ENCODE results near the gene CFD.
"Not testable (repeated sequence)": the region's sequence is repeated elsewhere in the genome, so short reads cannot be mapped to it uniquely, and the experiment has no call there.

The CFD gene

DNA sequence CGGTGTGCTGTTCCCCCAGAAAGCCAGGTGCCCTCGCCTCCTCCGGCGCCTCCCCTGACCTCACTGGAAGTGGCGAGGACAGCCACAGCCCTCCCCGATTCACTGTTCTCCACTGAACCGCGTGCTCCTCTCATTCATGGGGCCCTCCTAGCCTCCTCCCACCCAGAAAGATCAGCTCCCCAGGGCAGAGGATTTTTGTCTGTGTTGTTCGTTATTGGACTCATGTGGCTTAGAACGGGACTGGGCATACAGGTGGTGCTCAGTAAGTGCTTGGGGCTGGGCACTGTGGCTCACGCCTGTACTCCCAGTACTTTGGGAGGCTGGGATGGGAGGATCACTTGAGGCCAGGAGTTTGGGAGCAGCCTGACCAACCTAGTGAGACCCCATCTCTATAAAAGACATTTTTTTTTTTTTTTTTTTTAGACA, 14.9 kb upstream of the CFD start:
- no peak overlapping the region for H3K4me3 ChIP-seq (ENCODE audit: low read length in 2 of 2)
- H3K9ac ChIP-seq (ENCODE audit: low read length in 2 of 2): no peak overlapping the region
- H3K4me1 ChIP-seq (ENCODE audit: control insufficient read depth, insufficient read depth, low read length): peaks cover 17% of the 10 kb centered on the region
- H3K9me3 ChIP-seq (ENCODE audit: control insufficient read depth in 2 of 2, low read length in 2 of 2): no peaks in the 10 kb centered on the region
- H3K27ac ChIP-seq (ENCODE audit: low read length): no peak overlapping the region
- H3K27me3 ChIP-seq (ENCODE audit: control insufficient read depth in 1 of 2, insufficient read depth in 2 of 2, low read length in 2 of 2): peaks cover 27 to 34% of the 10 kb centered on the region in 2 donors
- no peaks in the 10 kb centered on the region for H3K36me3 ChIP-seq (ENCODE audit: control insufficient read depth in 2 of 2, insufficient read depth in 2 of 2, low read length in 2 of 2)

DNA sequence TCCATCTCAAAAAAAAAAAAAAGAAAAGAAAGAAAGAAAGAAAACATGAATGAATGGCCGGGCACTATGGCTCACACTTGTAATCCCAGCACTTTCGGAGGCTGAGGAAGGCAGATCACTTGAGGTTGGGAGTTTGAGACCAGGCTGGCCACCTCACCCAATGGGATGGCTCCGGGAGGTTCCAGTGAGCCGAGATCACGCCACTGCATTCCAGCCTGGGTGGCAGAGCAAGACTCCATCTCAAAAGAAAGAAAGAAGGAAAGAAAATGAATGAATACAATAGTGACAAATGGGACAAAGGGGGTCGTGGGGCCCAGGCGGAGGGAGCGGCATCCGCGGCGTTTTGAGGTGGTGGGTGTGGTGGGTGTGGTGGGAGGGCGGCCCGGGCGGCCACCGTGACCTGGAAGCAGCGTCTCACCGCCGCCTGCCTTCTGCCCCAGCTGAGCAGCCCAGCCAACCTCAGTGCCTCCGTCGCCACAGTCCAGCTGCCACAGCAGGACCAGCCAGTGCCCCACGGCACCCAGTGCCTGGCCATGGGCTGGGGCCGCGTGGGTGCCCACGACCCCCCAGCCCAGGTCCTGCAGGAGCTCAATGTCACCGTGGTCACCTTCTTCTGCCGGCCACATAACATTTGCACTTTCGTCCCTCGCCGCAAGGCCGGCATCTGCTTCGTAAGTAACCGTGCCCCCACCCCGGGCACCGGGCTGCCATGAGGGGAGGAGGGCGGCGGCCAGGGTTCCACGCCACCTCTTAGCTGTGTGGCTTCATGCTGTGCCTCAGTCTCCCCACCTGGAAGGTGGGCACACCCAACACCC, 13.6 kb upstream of the CFD start:
- Histone ChIP-seq H3K9ac (ENCODE audit: low read length in 2 of 2) (no peak overlapping the region), H3K9me3 (ENCODE audit: control insufficient read depth in 2 of 2, low read length in 2 of 2) (no peaks in the 10 kb centered on the region), H3K4me3 (ENCODE audit: low read length in 2 of 2) (no peak overlapping the region), H3K27me3 (ENCODE audit: control insufficient read depth in 1 of 2, insufficient read depth in 2 of 2, low read length in 2 of 2) (peaks cover 24 to 28% of the 10 kb centered on the region in 2 donors), H3K36me3 (ENCODE audit: control insufficient read depth in 2 of 2, insufficient read depth in 2 of 2, low read length in 2 of 2) (no peaks in the 10 kb centered on the region), H3K4me1 (ENCODE audit: control insufficient read depth, insufficient read depth, low read length) (peaks cover 25% of the 10 kb centered on the region), H3K27ac (ENCODE audit: low read length) (no peak overlapping the region)

DNA sequence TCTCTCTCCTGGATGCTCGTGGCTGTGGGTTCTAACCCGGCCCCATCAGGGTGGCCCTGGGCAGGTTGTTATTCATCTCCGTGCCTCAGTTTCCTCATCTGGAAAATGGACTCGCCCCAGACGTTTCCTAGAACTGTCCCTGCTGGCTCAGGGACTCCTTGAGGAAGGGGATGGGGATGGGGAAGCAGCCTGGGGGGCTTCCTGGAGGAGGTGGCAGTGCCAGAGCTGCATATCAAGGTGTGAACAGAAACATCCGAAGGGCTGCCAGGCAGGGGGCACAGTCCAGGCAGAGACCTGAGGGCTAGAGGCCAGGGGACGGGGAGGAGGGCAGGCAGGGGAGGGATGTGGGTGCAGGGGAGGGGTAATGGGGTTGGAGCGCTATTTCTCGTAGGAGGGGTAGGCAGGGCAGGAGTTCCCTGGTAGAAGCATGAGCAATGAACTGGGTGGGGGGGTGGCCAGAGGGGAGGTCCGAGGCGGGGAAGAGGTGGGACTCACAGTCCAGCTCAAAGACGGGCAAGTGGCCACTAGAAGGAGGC, 11.0 kb upstream of the CFD start:
- H3K27ac ChIP-seq (ENCODE audit: low read length): no peak overlapping the region
- peaks cover 23% of the 10 kb centered on the region for H3K4me1 ChIP-seq (ENCODE audit: control insufficient read depth, insufficient read depth, low read length)
- no peak overlapping the region for H3K4me3 ChIP-seq (ENCODE audit: low read length in 2 of 2)
- peaks cover 18 to 29% of the 10 kb centered on the region in 2 donors for H3K27me3 ChIP-seq (ENCODE audit: control insufficient read depth in 1 of 2, insufficient read depth in 2 of 2, low read length in 2 of 2)
- H3K36me3 ChIP-seq (ENCODE audit: control insufficient read depth in 2 of 2, insufficient read depth in 2 of 2, low read length in 2 of 2): no peaks in the 10 kb centered on the region
- H3K9me3 ChIP-seq (ENCODE audit: control insufficient read depth in 2 of 2, low read length in 2 of 2): no peaks in the 10 kb centered on the region
- H3K9ac ChIP-seq (ENCODE audit: low read length in 2 of 2): no peak overlapping the region

DNA sequence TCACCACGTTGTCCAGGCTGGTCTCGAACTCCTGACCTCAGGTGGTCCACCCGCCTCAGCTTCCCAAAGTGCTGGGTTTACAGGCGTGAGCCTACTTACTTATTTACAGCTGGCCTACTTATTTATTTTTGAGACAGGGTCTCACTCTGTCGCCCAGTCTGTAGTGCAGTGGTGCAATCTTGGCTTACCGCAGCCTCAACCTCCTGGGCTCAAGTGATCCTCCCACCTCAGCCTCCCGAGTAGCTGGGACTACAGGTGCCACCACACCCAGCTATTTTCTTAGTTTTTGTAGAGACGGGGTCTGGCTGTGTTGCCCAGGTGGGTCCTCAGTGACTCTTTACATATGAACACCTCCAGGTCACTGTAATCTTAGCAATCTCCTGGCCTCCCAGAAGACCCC, 10.3 kb upstream of the CFD start:
- H3K9ac ChIP-seq (ENCODE audit: low read length in 2 of 2); H3K36me3 ChIP-seq (ENCODE audit: control insufficient read depth in 2 of 2, insufficient read depth in 2 of 2, low read length in 2 of 2); H3K4me3 ChIP-seq (ENCODE audit: low read length in 2 of 2); H3K9me3 ChIP-seq (ENCODE audit: control insufficient read depth in 2 of 2, low read length in 2 of 2); H3K27ac ChIP-seq (ENCODE audit: low read length): not testable (repeated sequence)
- Histone ChIP-seq H3K4me1 (ENCODE audit: control insufficient read depth, insufficient read depth, low read length) (peaks cover 18% of the 10 kb centered on the region), H3K27me3 (ENCODE audit: control insufficient read depth in 1 of 2, insufficient read depth in 2 of 2, low read length in 2 of 2) (peaks cover 20 to 23% of the 10 kb centered on the region in 2 donors)

DNA sequence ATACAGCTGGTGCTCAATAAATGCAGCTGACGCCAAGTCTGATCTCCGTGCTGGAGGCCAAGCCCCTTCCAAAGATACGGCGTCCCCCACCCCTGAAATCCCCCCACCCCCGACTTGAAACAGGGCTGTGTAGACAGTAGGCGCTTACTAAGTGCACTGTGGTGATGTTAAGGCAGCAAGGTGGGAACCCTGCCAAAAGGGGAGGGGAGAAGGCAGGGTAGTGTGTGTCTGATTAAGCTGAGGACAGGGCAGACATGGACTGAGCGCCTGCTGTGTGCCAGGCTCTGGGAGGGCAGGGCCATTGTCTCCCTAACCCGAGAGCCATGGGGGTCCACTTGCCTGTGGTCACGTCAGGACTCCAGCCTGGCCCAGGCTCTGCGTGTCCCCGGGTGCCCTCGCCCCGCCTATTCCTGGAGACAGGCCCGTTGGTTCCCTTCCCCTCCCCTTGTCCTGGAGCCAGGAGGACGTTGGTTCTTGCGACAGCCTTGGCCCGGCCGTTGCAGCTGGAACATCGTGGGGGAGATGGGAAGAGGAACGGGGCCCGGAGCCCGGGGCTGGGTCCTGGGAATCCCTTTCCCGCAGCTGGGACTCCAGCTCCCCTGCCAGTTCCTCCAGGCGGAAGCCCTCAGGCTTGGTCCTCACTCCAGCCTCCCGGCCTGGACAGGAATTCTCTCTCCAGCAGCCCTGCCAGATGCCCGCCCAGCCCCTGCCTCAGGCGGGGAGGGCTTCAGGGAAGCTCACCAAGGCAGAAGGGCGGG, 9.1 kb upstream of the CFD start:
- no peaks in the 10 kb centered on the region for H3K9me3 ChIP-seq (ENCODE audit: control insufficient read depth in 2 of 2, low read length in 2 of 2)
- H3K36me3 ChIP-seq (ENCODE audit: control insufficient read depth in 2 of 2, insufficient read depth in 2 of 2, low read length in 2 of 2): no peaks in the 10 kb centered on the region
- peaks cover 18% of the 10 kb centered on the region for H3K4me1 ChIP-seq (ENCODE audit: control insufficient read depth, insufficient read depth, low read length)
- H3K9ac ChIP-seq (ENCODE audit: low read length in 2 of 2): peak overlapping the region; percentile 16 to 29
- peak overlapping the region in 1 of 2 donors; percentile 57 for H3K4me3 ChIP-seq (ENCODE audit: low read length in 2 of 2)
- H3K27ac ChIP-seq (ENCODE audit: low read length): peak overlapping the region; percentile 67
- peaks cover 16 to 25% of the 10 kb centered on the region in 2 donors for H3K27me3 ChIP-seq (ENCODE audit: control insufficient read depth in 1 of 2, insufficient read depth in 2 of 2, low read length in 2 of 2)

DNA sequence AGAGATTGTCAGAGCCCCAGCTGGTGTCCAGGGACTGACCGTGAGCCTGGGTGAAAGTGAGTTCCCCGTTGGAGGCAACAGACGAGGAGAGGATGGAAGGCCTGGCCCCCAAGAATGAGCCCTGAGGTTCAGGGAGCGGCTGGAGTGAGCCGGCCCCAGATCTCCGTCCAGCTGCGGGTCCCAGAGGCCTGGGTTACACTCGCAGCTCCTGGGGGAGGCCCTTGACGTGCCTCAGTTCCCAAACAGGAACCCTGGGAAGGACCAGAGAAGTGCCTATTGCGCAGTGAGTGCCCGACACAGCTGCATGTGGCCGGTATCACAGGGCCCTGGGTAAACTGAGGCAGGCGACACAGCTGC, 8.5 kb upstream of the CFD start:
- no peaks in the 10 kb centered on the region for H3K36me3 ChIP-seq (ENCODE audit: control insufficient read depth in 2 of 2, insufficient read depth in 2 of 2, low read length in 2 of 2)
- peak overlapping the region; percentile 67 for H3K27ac ChIP-seq (ENCODE audit: low read length)
- H3K4me1 ChIP-seq (ENCODE audit: control insufficient read depth, insufficient read depth, low read length): peaks cover 18% of the 10 kb centered on the region
- no peaks in the 10 kb centered on the region for H3K9me3 ChIP-seq (ENCODE audit: control insufficient read depth in 2 of 2, low read length in 2 of 2)
- H3K4me3 ChIP-seq (ENCODE audit: low read length in 2 of 2): peak overlapping the region in 1 of 2 donors; percentile 57
- peaks cover 16 to 22% of the 10 kb centered on the region in 2 donors for H3K27me3 ChIP-seq (ENCODE audit: control insufficient read depth in 1 of 2, insufficient read depth in 2 of 2, low read length in 2 of 2)
- peak overlapping the region; percentile 16 to 29 for H3K9ac ChIP-seq (ENCODE audit: low read length in 2 of 2)

DNA sequence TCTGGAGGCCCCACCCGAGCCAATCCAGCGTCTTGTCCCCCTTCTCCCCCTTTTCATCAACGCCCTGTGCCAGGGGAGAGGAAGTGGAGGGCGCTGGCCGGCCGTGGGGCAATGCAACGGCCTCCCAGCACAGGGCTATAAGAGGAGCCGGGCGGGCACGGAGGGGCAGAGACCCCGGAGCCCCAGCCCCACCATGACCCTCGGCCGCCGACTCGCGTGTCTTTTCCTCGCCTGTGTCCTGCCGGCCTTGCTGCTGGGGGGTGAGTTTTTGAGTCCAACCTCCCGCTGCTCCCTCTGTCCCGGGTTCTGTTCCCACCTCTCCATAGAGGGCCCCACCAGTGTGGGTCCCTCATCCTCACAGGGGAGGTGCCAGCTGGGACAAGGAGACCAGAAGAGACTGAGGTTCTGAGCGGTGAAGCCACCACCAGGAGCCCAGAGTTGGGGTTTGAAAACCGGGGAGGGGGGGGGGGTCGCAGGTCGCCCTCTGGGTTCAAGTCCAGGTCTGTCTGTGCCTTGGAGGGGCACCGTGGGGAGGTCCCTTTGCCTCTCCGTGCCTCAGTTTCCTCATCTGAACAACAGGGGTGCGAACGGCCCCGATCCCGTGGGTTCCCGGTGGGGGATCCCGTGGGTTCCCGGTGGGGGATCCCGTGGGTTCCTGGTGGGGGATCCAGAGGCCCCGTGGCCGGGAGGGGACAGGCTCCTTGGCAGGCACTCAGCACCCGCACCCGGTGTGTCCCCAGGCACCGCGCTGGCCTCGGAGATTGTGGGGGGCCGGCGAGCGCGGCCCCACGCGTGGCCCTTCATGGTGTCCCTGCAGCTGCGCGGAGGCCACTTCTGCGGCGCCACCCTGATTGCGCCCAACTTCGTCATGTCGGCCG, 7.1 kb upstream of the CFD start, which contains the start of gene ELANE:
TSS of gene ELANE (plus strand) at position 168 of the 878 bp plus-strand sequence. CDS start at position 194, 26 bp downstream.
- Histone ChIP-seq H3K9me3 (ENCODE audit: control insufficient read depth in 2 of 2, low read length in 2 of 2) (no peaks in the 10 kb centered on the region), H3K4me1 (ENCODE audit: control insufficient read depth, insufficient read depth, low read length) (peaks cover 18% of the 10 kb centered on the region), H3K4me3 (ENCODE audit: low read length in 2 of 2) (peak within 1 kb of the TSS in 1 of 2 donors; percentile 57), H3K36me3 (ENCODE audit: control insufficient read depth in 2 of 2, insufficient read depth in 2 of 2, low read length in 2 of 2) (no peaks in the 10 kb centered on the region), H3K27ac (ENCODE audit: low read length) (peak within 1 kb of the TSS; percentile 67), H3K9ac (ENCODE audit: low read length in 2 of 2) (no peak within 1 kb of the TSS), H3K27me3 (ENCODE audit: control insufficient read depth in 1 of 2, insufficient read depth in 2 of 2, low read length in 2 of 2) (peaks cover 8 to 16% of the 10 kb centered on the region in 2 donors)

DNA sequence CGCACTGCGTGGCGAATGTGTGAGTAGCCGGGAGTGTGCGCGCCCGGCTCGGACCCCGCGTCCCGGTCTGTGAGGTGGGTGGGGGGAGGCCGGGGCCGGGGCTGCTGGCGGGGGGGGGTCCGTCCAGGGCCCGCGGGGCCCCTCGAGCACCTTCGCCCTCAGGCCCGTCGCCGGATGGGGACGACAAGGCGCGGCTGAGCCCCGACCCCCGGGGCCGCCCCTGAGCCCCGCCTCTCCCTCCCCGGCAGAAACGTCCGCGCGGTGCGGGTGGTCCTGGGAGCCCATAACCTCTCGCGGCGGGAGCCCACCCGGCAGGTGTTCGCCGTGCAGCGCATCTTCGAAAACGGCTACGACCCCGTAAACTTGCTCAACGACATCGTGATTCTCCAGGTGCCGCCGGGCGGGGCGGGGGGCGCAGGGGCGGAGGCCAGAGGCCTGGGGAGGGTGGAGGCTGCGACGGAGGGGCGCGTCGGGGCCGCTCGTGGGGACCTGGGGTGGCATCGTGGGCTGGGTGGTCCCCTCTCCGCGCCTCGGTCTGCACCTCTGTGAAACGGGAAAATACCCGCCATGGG, 6.4 kb upstream of the CFD start:
- Histone ChIP-seq H3K27me3 (ENCODE audit: control insufficient read depth in 1 of 2, insufficient read depth in 2 of 2, low read length in 2 of 2) (peaks cover 8 to 16% of the 10 kb centered on the region in 2 donors), H3K9me3 (ENCODE audit: control insufficient read depth in 2 of 2, low read length in 2 of 2) (no peaks in the 10 kb centered on the region), H3K4me1 (ENCODE audit: control insufficient read depth, insufficient read depth, low read length) (peaks cover 12% of the 10 kb centered on the region), H3K9ac (ENCODE audit: low read length in 2 of 2) (no peak overlapping the region), H3K27ac (ENCODE audit: low read length) (no peak overlapping the region), H3K36me3 (ENCODE audit: control insufficient read depth in 2 of 2, insufficient read depth in 2 of 2, low read length in 2 of 2) (no peaks in the 10 kb centered on the region), H3K4me3 (ENCODE audit: low read length in 2 of 2) (no peak overlapping the region)

DNA sequence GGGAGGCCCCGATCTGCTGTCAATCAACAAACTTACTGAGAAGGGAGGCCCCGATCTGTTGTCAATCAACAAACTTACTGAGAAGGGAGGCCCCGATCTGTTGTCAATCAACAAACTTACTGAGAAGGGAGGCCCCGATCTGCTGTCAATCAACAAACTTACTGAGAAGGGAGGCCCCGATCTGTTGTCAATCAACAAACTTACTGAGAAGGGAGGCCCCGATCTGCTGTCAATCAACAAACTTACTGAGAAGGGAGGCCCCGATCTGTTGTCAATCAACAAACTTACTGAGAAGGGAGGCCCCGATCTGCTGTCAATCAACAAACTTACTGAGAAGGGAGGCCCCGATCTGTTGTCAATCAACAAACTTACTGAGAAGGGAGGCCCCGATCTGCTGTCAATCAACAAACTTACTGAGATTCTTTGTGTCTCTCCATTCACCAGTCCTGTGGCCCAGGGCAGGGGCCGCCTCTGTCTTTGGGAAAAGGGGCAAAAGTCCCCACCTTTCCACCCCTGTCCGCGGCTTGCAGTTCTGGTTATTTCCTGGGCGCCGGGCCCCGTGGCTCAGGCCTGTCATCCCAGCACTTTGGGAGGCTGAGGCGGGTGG, 5.7 kb upstream of the CFD start:
- H3K27me3 ChIP-seq (ENCODE audit: control insufficient read depth in 1 of 2, insufficient read depth in 2 of 2, low read length in 2 of 2): peaks cover 15 to 16% of the 10 kb centered on the region in 2 donors
- H3K4me1 ChIP-seq (ENCODE audit: control insufficient read depth, insufficient read depth, low read length): peaks cover 12% of the 10 kb centered on the region
- not testable (repeated sequence) for H3K9ac ChIP-seq (ENCODE audit: low read length in 2 of 2); H3K9me3 ChIP-seq (ENCODE audit: control insufficient read depth in 2 of 2, low read length in 2 of 2); H3K36me3 ChIP-seq (ENCODE audit: control insufficient read depth in 2 of 2, insufficient read depth in 2 of 2, low read length in 2 of 2); H3K27ac ChIP-seq (ENCODE audit: low read length); H3K4me3 ChIP-seq (ENCODE audit: low read length in 2 of 2)
